ENCODE data around the gene ABCD3.

DNA sequence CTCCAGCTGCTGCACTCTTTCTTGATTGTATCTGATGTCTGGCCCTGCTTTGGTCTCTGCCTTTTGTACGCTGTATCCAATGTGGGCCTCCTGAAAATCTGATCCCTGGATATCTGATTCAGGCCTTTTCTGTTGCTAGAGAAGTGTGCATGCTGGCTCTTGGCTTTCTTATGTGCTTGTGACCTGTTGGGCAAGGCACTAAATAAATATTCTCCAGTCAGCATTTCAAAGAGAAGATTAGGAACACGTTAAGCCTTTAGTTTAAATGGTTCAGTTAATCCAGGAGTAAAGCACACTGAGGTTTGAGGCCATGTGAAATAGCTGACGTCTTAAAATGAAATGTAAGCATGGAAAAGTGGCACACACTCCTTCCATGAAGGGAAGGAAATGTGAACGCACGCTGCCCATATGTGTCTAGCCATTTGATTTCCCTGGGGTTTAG is 132.6 kb downstream of the ABCD3 start:
- TF ChIP-seq CTCF (IDR thresholded peaks at IDR 0.05) (no peak), POLR2A (IDR thresholded peaks at IDR 0.05) (no peak), EP300 (IDR thresholded peaks at IDR 0.05) (no peak)
